ENCODE measurements around the gene MT1H. TPM values are rescaled to one million over a fixed set of nuclear protein-coding genes. Genes with fewer than 3 reads are reported as not detected.

Gene MT1H
- total RNA-seq, 1 donor from 2014 or later, result 781 TPM

DNA sequence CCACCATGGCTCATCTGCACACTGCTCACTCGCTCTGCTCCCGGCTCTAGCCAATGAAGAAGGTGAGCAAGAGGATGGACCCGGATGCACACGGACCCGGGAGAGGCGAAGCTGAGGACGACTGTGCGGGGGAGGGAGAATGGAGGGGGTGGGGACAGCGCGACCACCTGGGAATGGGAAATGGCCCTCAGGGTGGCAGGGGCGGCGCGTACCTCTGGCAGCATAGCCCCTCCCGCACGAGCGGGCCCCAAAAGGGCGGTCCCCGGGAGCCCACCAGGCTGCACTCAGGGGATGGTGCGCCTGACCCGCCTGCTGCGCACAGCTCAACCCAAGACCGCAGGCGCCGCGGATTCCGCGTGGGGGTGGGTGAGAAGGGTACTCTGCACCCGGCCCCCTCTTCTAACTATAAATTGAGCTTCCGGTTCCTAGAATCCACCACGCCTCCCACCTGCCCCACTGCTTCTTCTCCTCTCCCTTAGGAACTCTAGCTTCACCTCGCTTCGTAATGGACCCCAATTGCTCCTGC is 6.1 kb downstream of the MT1H start:
- DNase-seq (ENCODE audit: low read depth), result no peak
- TF ChIP-seq, protein P1, sequence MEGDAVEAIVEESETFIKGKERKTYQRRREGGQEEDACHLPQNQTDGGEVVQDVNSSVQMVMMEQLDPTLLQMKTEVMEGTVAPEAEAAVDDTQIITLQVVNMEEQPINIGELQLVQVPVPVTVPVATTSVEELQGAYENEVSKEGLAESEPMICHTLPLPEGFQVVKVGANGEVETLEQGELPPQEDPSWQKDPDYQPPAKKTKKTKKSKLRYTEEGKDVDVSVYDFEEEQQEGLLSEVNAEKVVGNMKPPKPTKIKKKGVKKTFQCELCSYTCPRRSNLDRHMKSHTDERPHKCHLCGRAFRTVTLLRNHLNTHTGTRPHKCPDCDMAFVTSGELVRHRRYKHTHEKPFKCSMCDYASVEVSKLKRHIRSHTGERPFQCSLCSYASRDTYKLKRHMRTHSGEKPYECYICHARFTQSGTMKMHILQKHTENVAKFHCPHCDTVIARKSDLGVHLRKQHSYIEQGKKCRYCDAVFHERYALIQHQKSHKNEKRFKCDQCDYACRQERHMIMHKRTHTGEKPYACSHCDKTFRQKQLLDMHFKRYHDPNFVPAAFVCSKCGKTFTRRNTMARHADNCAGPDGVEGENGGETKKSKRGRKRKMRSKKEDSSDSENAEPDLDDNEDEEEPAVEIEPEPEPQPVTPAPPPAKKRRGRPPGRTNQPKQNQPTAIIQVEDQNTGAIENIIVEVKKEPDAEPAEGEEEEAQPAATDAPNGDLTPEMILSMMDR (conservative IDR thresholded peaks at IDR 0.05; ENCODE audit: low read depth, low read length), result no peak
- H3K4me3 ChIP-seq (ENCODE audit: low read depth, low read length), result peak overlapping the region; percentile 19

DNA sequence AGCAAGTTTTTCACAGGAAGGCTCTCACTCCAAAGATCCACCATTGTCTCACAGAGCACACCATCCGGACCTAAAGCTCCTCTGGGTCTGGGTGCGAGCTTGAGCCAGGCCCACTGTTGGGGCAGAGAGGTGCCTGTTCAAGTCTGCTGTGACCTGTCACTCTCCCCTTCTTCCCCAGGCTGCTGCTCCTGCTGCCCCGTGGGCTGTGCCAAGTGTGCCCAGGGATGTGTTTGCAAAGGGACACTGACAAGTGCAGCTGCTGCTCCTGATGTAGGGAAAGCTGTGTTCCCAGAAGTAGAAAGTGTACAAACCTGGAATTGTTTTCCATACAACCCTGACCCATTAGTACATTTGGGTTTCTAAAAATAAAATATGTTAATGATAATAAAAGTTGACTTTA is 7.9 kb downstream of the MT1H start:
- no peak for DNase-seq (ENCODE audit: low read depth)
- TF ChIP-seq, protein P1 (conservative IDR thresholded peaks at IDR 0.05; ENCODE audit: low read depth, low read length), result no peak
- no peak overlapping the region for H3K4me3 ChIP-seq (ENCODE audit: low read depth, low read length)

DNA sequence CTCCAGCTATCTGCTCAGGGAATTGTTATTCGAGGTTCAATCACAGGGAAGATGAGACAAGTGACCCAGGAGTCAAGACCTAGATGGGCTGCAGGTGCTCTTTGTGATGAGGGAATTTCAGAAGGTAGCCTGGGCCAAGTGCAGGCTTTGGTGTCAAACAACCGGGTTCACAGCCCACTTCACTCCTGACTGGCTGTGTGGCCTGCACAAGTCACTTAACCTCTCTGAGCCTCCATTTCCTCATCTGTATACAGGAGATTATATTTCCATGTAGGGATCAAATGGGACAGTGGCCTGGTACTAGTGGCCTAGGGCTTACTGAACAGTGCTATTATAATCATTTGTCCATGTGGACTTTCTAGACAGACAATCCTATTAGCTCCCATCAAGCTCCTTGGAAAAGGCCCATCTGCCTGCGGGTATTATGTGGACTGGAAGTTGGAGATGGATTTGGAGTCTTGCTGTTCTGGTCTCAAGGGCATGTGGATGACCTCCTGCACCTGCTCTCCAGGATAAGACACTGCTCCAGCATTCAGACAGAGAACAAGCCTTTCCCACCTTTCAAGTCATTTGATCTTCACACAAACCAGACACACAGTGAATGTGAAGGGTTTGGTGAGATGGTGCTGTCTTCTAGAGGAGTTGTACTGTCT is 9.6 kb downstream of the MT1H start:
- TF ChIP-seq, protein P1 (conservative IDR thresholded peaks at IDR 0.05; ENCODE audit: low read depth, low read length), result no peak
- DNase-seq (ENCODE audit: low read depth), result no peak
- no peak overlapping the region for H3K4me3 ChIP-seq (ENCODE audit: low read depth, low read length)

DNA sequence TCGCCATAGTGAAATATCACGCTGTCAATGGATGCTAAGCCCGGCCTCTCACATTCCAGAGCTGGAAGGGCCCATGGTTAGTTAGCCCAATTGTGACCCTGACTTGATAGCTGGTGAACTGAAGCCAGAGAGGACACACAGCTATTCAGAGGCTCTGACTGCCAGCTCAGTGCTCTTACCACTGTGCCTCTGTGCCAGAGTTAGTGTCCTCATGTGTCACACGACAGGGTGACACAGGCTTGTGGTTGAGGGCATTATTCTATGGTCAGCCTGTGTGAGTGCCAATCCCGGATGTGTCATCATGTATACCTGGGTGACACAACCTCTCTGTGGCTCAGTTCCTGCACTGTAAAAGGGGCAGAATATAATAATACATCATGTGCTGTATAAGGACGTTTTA is 10.2 kb downstream of the MT1H start:
- H3K4me3 ChIP-seq (ENCODE audit: low read depth, low read length), result no peak overlapping the region
- DNase-seq (ENCODE audit: low read depth), result no peak
- TF ChIP-seq, protein P1 (conservative IDR thresholded peaks at IDR 0.05; ENCODE audit: low read depth, low read length), result no peak

DNA sequence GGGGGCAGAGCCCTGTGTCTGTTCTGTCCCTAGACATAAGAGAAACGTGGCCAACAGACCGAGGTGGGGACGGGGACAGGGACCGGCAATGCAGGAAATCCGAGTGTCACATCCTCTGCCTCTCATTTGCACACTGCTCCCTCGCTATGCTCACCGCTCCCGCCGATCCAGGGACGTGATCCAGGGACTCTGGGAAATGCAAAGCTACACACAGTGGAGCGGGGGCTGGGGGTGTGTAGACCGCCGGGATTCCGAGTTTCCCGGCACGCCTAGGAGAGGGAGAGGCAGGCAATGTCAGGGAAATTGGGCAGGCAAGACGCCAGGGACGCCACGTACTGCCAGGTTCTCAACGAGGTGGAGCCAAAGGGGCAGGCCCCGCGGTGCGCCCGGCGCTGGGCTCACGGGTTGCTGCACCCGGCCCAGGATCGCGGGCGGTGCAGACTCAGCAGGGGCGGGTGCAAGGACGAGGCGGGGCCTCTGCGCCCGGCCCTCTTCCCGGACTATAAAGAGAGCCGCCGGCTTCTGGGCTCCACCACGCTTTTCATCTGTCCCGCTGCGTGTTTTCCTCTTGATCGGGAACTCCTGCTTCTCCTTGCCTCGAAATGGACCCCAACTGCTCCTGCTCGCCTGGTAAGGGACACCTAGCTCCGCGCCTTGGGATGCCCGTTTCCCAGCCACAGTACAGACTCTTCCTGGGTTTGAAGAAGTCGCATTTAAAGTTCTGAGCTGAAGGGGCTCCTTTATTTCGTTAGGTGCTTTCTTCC is 12.5 kb downstream of the MT1H start, which contains the start of gene MT1X:
Gene MT1X, plus strand, starts transcription at position 532 of the 764 bp plus-strand sequence. Its CDS starts 71 bp downstream, at position 603.
- H3K4me3 ChIP-seq (ENCODE audit: low read depth, low read length), result peak within 1 kb of the TSS; percentile 97
- TF ChIP-seq, protein P1 (conservative IDR thresholded peaks at IDR 0.05; ENCODE audit: low read depth, low read length), result no peak
- peak; percentile 43 for DNase-seq (ENCODE audit: low read depth)

DNA sequence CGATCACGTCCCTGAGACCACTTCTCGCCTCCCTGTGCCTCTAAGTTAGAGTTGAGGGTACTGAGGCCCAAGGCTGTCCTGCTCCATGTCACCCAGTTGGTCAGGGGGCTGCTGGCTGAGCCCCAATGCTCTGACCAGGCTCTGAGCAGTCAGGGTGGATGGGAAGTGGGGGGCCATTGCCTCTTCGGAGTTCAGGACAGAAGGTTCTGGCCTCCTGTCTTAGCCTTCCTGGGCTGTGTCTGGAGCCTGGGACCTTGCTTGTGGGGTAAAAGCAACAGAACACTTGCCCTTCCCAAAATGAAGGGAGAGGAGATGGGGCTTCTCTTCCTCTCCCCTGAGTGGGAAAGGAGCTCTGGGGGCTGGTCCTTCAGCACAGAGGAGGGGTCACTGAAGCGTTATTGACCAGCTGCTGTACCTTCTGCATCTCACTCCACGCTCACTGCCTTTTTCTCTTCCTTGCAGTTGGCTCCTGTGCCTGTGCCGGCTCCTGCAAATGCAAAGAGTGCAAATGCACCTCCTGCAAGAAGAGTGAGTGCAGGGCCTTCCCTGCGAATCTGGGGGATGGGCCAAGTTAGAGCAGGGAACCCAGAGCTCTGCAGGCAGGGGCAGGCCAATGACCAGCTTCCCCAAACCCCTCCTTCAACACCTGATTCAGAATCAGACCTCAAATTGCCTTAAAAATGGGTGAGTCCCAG is 13.2 kb downstream of the MT1H start:
- TF ChIP-seq, protein P1 (conservative IDR thresholded peaks at IDR 0.05; ENCODE audit: low read depth, low read length), result no peak
- peak overlapping the region; percentile 97 for H3K4me3 ChIP-seq (ENCODE audit: low read depth, low read length)

More for the DNA sequence above, 13.2 kb downstream of the MT1H start:
- DNase-seq (ENCODE audit: low read depth), result no peak

All from epithelial cell of proximal tubule (primary cell).